Glomerular visceral epithelial cell (primary cell): ENCODE measurements around the gene PQBP1.

Experiments used
- DNase-seq: peaks from one replicate; pipeline ENCODE4 v3.0.0-alpha.2; 2016; ENCODE audit errors: extremely low spot score

Gene PQBP1

DNA sequence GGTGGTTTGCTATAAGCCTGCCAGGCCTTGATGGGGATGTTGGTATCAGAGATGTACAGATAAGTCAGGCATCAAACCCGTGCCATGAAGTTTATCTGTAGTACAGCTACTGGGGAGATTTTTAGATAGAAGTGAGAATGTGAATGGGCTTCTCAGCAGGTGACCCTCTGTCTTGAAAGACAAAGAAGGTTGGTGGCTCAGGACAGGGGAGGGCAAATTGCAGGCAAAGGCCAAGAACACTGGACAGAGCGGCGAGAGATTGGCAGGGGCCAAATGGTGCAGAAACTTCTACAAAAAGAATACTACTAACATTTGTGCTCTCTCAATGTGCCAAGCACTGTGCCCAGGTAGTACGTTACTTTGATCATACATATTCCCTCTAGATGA, 23.0 kb downstream of the PQBP1 start:
- DNase-seq = no peak

DNA sequence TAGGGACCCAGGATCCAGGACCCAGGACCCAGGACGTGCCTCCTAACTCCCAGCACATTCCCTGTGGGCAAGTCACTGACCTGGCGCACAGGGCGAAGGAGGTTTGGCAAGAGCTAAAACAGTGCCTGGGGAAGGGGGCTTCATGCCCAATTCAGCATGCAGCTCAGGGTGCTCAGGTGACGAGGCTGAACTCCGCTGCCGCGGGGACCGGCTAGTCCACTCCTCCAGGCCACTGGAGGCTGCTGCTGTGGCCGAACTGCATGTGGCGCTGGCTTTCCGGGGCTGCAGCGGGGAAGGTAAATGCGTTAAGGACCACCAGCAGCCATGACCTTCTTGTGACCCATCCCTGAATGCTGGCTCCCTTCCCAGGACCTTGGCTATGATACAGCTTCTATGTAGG, 26.0 kb downstream of the PQBP1 start:
- DNase-seq = no peak

DNA sequence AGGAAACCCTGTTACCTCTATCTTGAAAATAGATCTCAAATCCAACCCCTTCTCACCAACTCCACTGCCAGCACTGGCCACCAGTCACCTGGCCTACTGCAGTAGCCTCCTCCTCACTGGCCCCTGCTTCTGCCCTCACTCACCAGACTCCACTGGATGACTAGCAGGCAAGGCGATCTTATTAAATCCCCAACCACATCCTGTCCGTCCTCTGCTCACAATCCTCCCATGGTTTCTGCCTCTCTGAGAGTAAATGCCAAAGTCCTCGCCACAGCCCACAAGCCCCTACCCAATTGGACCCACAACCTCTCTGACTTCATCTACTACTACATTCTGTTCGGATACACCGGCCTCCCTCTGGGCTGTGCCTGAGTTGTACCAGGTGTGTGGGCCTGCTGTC, 26.5 kb downstream of the PQBP1 start:
- DNase-seq = no peak

DNA sequence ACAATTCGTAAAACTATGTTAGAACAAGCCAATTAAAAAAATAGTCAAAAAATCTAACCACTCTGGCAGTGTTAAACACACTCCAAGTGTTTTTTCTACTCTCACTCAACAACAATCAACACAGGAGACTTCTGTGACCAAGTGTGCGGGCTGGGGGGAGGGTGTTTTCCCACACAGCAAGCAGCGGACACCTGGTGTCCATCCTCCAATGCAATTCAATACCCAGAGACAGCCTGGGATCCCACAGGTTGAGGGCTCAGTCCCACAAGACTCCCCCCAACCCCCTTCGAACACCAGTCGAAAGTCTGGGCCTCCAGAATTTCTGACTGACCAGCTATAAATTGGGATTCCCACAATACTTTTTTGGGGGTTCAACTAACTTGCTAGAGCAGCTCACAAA, 29.4 kb downstream of the PQBP1 start:
- DNase-seq = no peak

DNA sequence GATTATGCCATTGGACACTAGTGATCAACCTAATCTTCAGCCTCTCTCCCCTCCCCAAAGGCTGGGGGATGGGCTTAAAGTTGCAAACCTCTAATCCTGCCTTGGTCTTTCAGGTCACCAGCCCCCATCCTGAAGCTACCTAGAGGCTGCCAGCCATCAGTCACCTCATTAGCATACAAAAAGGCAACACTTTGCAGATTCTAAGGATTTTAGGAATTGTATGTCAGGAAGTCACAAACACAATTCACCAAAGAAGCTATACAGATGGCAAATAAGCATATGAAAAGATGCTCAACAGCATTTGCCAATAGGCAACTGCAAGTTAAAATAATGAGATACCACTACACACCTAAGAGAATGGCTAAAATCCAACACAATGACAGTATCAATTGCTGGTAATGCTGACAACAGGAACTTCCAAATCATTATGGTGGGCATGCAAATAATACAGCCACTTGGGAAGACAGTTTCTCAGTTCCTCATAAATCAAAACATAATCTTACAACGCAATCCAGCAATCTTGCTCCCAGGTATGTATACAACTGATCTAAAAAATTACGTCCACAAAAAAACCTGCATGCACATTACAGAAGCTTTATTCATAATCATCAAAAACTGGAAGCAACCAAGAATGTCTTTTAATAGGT, 30.1 kb downstream of the PQBP1 start:
- DNase-seq = no peak

DNA sequence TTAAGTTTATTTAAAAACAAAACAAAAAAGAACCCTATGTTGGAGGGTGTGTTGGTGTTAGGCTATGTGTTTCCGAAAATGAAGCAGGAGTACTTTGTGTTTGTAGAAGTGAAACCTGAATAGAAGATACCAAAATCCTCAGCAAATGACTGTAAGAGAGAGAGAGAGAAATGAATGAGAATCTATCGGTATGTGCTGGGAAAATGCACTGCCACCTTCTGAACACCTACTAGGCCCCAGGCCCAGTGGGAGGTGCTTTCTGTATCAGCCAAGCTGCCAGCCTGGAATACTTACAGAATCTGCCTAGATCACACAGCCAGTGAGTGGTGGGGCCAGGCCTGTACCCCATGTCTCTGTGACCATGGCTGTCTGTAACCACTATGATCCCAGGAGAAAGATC, 36.0 kb downstream of the PQBP1 start:
- no peak for DNase-seq

DNA sequence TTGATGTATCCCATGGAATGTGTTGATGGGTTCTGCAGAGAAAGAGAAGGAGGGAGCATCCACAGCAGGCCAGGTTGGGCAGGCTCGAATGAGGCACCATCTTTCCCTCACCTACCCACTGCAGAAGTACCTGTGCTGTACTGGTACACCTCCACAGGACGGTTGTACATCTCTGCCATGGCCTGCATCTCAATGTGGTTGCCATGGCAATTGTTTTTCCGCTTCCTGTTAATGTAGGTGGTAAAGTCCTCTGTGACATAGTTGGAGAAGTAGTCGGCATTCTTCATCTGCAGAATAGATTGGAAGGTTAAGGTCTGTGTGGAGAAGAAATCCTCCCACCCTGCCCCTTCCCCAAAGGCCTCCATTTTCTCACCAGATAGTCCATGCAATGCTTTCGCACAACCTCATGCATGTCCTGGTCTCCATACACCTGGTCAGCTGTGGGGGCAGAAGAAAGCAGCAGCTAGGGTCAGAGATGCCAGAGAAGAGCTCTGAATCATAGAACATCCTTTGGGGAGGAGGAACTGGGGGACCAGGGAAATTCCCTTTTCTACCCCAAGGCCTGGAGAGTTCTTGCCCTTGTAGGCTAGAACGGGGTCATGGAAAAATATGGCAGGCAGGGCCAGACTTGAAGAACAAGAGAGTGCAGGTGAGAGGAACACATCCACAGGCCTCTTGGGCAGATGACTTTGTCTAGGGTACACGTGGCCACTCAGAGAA, 37.0 kb downstream of the PQBP1 start:
- no peak for DNase-seq

DNA sequence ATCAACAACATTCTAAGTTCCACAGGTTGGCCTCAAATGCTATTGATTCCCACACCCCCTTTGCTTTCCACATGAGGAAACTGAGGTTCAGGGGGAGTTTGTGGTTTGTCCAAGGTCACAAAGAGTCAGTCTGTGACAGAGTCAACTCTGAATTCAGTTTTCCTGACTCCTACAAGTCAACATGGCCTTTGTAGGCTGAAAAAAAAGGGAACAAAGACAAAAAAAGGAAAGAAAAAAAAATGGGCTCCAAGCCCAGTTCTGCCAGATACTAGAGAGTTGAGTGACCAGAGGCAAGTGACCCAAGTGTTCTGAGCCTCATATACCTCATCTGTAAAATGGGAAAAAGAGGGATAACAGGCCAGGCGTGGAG, 37.6 kb downstream of the PQBP1 start:
- no peak for DNase-seq

DNA sequence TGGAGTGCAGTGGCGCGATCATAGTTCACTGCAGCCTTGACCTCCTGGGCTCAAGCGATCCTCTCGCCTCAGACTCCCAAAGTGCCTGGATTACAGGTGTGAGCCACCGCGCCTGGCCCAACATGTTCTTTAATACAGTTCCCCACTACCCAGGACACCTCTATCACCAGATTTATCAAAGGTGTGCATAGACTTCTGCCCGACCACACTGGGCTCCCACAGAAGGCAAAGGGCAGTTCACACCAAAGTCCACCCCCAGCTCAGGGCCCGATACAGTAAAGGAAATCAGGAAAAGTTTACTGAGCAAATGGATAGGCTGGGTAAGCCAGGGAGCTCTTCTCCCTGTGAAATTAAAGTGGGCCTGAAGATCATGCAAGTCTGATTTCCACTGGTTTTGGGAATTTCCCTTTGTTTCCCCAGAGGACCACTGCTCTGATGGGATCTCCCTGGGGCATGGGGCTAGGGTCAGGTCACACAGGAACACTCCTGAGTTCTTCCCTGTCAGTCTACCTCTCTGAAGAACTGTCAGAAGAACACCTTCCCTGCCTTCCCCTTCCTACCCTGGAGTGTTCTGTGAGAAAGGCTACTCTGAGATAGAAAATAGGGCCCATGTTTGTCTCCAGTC, 38.8 kb downstream of the PQBP1 start:
- DNase-seq = no peak

DNA sequence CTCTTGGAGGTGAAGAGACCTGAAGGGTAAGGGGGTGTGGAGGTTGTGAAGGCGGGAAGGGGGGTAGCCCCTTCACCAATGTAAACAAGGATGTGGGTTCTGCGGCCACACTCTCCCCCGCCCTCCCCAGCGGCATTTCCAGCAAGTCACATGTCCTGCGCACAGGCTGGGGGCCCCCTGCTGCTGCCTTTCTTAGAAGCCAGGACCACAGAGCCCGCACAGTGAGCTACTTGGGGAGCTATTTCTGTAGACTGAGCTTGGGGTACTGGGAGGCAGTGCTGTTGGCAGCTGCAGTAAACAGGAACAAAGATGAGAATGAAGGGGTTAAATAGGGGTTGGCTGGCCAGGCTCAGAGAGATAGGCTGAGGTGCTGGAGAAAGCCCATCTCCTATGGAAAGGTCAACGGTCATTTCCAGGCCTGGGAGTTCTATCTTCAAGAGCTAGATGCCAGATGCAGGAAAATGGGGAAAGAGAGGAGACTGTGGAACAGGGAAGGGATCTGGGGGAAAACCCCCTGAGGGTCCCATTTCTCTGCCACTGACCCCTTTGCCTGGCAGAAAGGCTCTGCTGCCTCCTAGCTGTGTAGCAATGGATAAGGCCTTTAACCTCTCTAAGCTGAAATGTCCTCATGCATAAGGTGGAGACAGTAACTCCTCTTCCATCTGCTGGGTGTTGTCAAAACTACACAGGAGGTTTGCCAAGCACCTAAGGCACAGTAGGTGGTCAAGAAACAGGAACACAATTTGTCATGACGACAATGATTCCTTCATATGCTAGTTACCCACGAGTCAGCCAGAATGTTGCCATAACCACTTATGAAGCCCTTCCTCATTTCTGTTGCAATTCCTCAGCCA, 39.6 kb downstream of the PQBP1 start:
- DNase-seq = peak; percentile 52

DNA sequence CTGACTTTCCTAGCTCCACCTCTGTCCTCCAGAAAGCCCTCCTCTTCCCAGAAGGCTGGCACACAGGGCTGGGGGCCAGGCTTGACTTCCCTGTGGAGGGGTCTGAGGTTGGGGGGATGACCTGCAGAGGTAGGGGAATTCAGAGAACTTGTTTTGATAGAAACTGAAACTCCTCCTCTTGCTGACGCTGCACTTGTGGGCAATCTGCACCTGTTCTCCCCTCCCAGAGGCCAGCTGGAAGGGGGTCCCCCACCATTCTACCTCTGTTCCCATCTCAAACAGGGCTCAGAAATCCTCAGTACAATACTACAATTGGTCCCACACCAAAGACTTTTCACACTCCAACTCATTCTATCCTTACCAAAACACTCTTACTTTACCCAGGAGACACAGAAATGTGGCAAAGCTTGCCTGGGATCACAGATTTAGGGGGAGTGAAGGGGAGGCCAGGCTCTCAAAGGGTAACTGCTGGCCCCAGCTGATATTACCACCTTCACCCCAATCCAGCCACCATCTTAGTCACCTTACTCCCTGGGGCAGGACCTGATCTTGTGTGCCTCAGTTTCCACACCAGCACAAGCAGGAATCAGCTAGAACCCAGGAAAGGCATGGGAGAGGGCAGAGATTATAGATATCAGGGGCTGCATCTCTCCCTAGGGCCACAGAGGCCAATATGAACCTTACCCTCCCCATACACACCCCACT, 41.1 kb downstream of the PQBP1 start:
- no peak for DNase-seq

DNA sequence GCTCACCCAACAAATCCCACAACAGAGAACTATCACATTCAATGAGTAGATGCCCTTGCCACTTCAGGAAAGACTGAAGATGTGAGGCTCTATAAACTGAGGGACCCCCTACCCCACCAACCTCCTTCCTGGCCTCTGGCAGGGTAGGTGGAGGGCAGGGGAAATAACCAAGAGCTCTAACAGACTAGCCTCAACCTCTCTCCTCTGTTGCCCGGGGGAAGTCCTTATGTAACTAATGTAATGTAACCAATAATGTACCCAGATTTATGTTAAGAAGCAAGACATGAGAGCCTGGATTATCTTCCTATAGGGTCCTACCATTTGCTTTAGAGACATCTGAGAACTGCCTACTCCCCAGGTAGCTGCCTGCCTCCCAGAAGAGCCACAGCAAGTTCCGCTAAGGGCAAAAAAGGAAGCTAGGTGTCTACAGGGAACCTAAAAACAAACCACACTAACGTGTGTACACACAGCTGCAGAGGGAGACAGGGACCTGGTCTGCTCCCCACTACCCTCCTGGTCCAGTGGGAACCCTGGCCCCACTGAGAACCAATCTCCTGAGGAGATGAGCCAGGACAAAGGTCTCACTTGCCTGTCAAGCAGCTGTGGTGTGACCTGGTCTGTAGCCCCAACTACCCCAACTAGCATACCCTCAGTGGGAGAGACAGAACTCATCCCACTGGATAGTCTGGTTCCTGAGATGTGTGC, 41.9 kb downstream of the PQBP1 start:
- DNase-seq = no peak

DNA sequence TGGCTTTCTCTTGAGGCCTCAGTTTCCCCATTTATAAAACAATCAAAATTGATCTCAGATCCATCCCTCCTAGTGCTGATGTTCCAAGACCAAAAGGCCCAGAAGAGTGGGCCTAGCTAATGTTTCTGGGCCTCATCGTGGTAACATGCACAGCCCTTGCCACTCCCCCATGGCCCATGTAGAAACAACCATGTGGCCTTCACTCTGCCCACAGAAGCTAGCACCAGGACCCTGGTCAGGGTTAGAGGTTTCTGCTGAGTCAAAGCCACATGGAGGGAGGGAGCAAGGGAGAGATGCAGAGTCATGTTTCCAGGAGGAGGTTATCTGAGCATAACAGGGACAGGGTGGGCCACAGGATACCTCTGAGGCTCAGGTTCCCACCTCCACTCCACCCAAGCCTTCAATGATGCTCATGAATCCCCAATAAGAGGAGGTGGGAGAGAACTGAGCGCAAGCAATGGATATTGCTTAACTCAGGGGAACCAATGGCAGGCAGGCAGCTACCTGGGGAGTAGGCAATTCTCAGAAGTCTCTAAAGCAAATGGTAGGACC, 42.8 kb downstream of the PQBP1 start:
- DNase-seq = no peak

DNA sequence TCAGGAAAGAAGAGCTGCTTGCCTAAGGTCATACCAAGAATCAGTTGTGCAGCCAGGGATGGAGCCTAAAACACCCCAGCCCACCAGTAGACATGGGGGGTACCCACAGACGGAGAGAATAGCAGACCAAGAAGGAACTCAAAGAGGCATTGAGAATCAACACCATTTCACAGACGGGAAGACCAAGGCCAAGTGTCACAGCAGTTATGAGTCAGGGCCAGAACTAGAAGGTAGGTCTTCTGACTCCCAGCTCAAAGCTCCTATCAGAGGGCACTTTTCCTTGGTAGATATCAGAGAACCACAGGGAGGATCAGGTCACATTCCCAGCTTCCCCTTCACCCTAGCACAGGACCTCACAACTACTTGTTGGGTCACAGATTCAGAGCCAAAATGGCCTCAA, 45.2 kb downstream of the PQBP1 start:
- DNase-seq = no peak

DNA sequence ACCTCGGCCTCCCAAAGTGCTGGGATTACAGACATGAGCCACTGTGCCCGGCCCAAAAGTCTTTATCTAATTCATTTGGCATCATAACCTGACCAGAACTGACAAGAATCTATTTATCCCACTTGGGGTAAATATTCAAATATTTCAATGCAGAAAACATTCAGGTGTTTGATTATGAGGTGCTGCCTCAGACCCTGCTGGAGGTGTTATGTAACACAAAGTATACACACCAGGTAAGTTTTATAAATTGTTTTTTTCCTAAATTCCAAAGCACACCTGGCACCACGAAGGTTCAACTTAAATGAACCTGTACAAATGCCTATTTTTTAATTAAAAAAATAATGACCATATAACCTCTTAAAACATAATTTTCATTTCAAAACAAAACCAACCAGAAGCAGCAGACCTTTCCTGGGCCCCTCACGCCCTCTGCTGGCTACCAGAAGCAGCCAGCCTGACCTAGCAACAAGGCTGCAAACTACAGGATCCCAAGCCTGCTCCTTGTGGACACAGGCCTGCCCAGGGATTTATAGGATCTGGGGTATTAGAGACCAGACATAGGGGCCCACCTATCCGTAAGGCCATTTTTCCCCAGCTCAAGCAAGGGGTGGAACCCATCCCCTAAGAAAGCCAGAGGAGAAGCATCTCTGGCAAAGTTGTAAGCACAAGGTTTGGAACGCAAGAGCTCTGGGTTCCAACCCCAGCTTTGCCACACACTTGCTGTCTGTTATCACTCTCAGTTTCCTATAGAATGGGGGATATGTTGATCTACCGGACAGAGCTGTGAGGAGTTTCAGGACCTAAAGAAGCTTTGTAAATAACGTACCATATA, 48.0 kb downstream of the PQBP1 start:
- peak; percentile 37 for DNase-seq

DNA sequence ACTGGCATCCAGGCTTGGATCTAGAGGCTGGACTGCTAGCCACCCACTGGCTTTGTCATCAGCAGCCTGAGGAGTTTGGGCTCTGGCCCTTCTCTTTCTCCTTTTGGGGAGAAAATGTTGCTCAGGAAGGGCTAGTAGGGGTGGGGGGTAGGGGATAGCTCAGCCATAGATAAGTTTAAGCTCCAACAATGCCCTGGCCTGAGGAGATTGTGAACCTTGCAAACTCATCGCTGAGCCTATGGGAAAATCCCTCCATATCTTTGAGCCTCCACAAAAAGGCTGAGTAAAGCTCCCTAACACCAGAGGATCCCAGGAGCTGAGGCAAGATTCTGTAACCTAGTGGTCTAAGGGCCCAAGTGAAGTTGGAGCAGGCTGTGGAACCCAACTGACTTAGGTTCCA, 50.9 kb downstream of the PQBP1 start:
- DNase-seq = no peak
